GM12878 (cell line): ENCODE results near the gene ABR.

ENCODE experiments used
- BCL3 ChIP-seq: IDR thresholded peaks from 2 replicates; pipeline ENCODE4 v1.6.1; 2011; ENCODE audit warnings: borderline replicate concordance, low read depth, mild to moderate bottlenecking, moderate library complexity, low read length; ENCODE audit not compliant: insufficient read depth, poor library complexity, severe bottlenecking
- CTCF ChIP-seq, 3 experiments: IDR thresholded peaks in 2 of 3; conservative IDR thresholded peaks in 1 of 3; 2 replicates each; pipeline ENCODE4 v1.5.1; 2011; ENCODE audit warnings: low read depth in 3 of 3, low read length in 3 of 3, mild to moderate bottlenecking in 3 of 3, control low read depth in 2 of 3, moderate library complexity in 2 of 3, inconsistent platforms in 1 of 3, mixed read lengths in 1 of 3; ENCODE audit not compliant: control insufficient read depth in 2 of 3, insufficient read depth in 1 of 3; ENCODE audit errors: extremely low read depth in 1 of 3
- E4F1 ChIP-seq: fragments of 450-650 bp; IDR thresholded peaks from 2 replicates; pipeline ENCODE4 v1.6.1; 2018; ENCODE audit warnings: borderline replicate concordance, mild to moderate bottlenecking; ENCODE audit not compliant: partially characterized antibody
- EP300 ChIP-seq, 2 experiments: fragments of 150-350 bp in 1 of 2; IDR thresholded peaks; 2 replicates each; pipeline ENCODE4 v1.6.1; 2011 to 2012; ENCODE audit warnings: low read depth in 2 of 2, low read length in 2 of 2, borderline replicate concordance in 1 of 2, improper control_type of control experiment in 1 of 2, inconsistent platforms in 1 of 2; ENCODE audit not compliant: control insufficient read depth in 1 of 2
- EZH2 ChIP-seq: IDR thresholded peaks from 2 replicates; pipeline ENCODE4 v1.6.1; 2012; ENCODE audit warnings: low read depth, mild to moderate bottlenecking, control low read depth, inconsistent platforms, low read length, borderline replicate concordance; ENCODE audit not compliant: control insufficient read depth
- PBX3 ChIP-seq: IDR thresholded peaks from 2 replicates; pipeline ENCODE4 v1.6.1; 2011; ENCODE audit warnings: mild to moderate bottlenecking, low read depth, low read length, moderate library complexity; ENCODE audit not compliant: insufficient replicate concordance
- POLR2A ChIP-seq: IDR thresholded peaks from 2 replicates; pipeline ENCODE4 v1.6.1; 2011; ENCODE audit warnings: low read depth, mild to moderate bottlenecking, low read length
- SIN3A ChIP-seq: IDR thresholded peaks from 2 replicates; pipeline ENCODE4 v1.6.1; 2012; ENCODE audit warnings: low read depth, low read length, improper control_type of control experiment
- YY1 ChIP-seq: IDR thresholded peaks from 2 replicates; pipeline ENCODE4 v1.6.1; 2011; ENCODE audit warnings: low read depth, mild to moderate bottlenecking, low read length
- ZBTB40 ChIP-seq: fragments of 450-650 bp; IDR thresholded peaks from 2 replicates; pipeline ENCODE4 v1.6.1; 2016; ENCODE audit warnings: mild to moderate bottlenecking, moderate library complexity, borderline replicate concordance
- ZNF274 ChIP-seq: IDR thresholded peaks from one replicate; pipeline ENCODE4 v1.8.0; 2011; ENCODE audit not compliant: insufficient read length, insufficient read depth

GRCh38 chr17:1165836-1166235 is 13.9 kb downstream of the ABR start:
- TF ChIP-seq BCL3 (no peak), E4F1 (no peak), PBX3 (no peak), ZNF274 (no peak), CTCF (IDR thresholded peaks at IDR 0.05 in 2 of 3, conservative IDR thresholded peaks at IDR 0.05 in 1 of 3; ENCODE audit: control insufficient read depth in 2 of 3, extremely low read depth in 1 of 3, insufficient read depth in 1 of 3, low read depth in 3 of 3, low read length in 3 of 3) (no peak), POLR2A (no peak), SIN3A (no peak), EZH2 (no peak), ZBTB40 (no peak), YY1 (no peak), EP300 (IDR thresholded peaks at IDR 0.05; ENCODE audit: borderline replicate concordance in 1 of 2, control insufficient read depth in 1 of 2, low read depth in 2 of 2, low read length in 2 of 2) (no peak)
